MM.1S (cell line): ENCODE measurements around the gene CCDC89.

Experiments used
- DNase-seq: peaks from one replicate; pipeline ENCODE4 v3.0.0-alpha.2; 2015
- H2AFZ ChIP-seq: fragments of 300-600 bp; sonication (generic); 2 replicates; pipeline ENCODE4 v1.6.0; 2016; ENCODE audit warnings: antibody characterized with exemption, low read length
- H3F3A ChIP-seq: fragments of 300-600 bp; sonication (generic); 2 replicates; pipeline ENCODE4 v1.6.1; 2016; ENCODE audit warnings: mild to moderate bottlenecking, antibody characterized with exemption, low read length, moderate library complexity, mixed read lengths; ENCODE audit not compliant: insufficient read depth
- H3K27ac ChIP-seq: fragments of 300-600 bp; sonication (generic); 2 replicates; pipeline ENCODE4 v1.5.1; 2016; ENCODE audit warnings: mild to moderate bottlenecking, low read length
- H3K27me3 ChIP-seq: fragments of 300-600 bp; sonication (generic); replicated peaks from 2 replicates; pipeline ENCODE4 v1.6.0; 2016; ENCODE audit warnings: low read length; ENCODE audit not compliant: insufficient read depth
- H3K36me3 ChIP-seq: fragments of 300-600 bp; sonication (generic); replicated peaks from 2 replicates; pipeline ENCODE4 v1.6.1; 2016; ENCODE audit warnings: mild to moderate bottlenecking, low read length, mixed read lengths; ENCODE audit not compliant: insufficient read depth
- H3K4me1 ChIP-seq: fragments of 300-600 bp; sonication (generic); 2 replicates; pipeline ENCODE4 v1.6.1; 2016; ENCODE audit warnings: low read length, mixed read lengths
- H3K4me2 ChIP-seq: fragments of 300-600 bp; sonication (generic); 2 replicates; pipeline ENCODE4 v1.6.0; 2016; ENCODE audit warnings: low read depth, low read length
- H3K4me3 ChIP-seq: fragments of 300-600 bp; sonication (generic); 2 replicates; pipeline ENCODE4 v1.5.1; 2016; ENCODE audit warnings: low read length, mixed read lengths
- H3K79me2 ChIP-seq: fragments of 300-600 bp; sonication (generic); 2 replicates; pipeline ENCODE4 v1.6.1; 2016; ENCODE audit warnings: mixed run types, low read length, mixed read lengths
- H3K9ac ChIP-seq: fragments of 300-600 bp; sonication (generic); 2 replicates; pipeline ENCODE4 v1.6.1; 2016; ENCODE audit warnings: low read length, mixed read lengths
- H3K9me2 ChIP-seq: fragments of 300-600 bp; sonication (generic); replicated peaks from 2 replicates; pipeline ENCODE4 v1.6.1; 2016; ENCODE audit warnings: mild to moderate bottlenecking, low read length, mixed read lengths; ENCODE audit not compliant: insufficient read depth
- H3K9me3 ChIP-seq: fragments of 300-600 bp; sonication (generic); replicated peaks from 2 replicates; pipeline ENCODE4 v1.6.1; 2016; ENCODE audit warnings: mild to moderate bottlenecking, low read length, mixed read lengths; ENCODE audit not compliant: insufficient read depth
- H4K20me1 ChIP-seq: fragments of 300-600 bp; sonication (generic); 2 replicates; pipeline ENCODE4 v1.6.1; 2016; ENCODE audit warnings: mild to moderate bottlenecking, low read length, moderate library complexity, mixed read lengths; ENCODE audit not compliant: insufficient read depth
- CTCF ChIP-seq: fragments of 300-600 bp; sonication (generic); IDR thresholded peaks from 2 replicates; pipeline ENCODE4 v1.5.1; 2016; ENCODE audit warnings: antibody characterized with exemption, low read length, mixed read lengths
- EZH2 ChIP-seq: fragments of 300-600 bp; sonication (generic); optimal IDR thresholded peaks from 2 replicates; pipeline ENCODE3; 2017; ENCODE audit warnings: low read depth, mild to moderate bottlenecking, antibody characterized with exemption, low read length, mixed read lengths
- EZH2phosphoT487 ChIP-seq: fragments of 300-600 bp; sonication (generic); IDR thresholded peaks from 2 replicates; pipeline ENCODE4 v1.6.1; 2018; ENCODE audit warnings: antibody characterized with exemption, low read length

CCDC89 gene

DNA sequence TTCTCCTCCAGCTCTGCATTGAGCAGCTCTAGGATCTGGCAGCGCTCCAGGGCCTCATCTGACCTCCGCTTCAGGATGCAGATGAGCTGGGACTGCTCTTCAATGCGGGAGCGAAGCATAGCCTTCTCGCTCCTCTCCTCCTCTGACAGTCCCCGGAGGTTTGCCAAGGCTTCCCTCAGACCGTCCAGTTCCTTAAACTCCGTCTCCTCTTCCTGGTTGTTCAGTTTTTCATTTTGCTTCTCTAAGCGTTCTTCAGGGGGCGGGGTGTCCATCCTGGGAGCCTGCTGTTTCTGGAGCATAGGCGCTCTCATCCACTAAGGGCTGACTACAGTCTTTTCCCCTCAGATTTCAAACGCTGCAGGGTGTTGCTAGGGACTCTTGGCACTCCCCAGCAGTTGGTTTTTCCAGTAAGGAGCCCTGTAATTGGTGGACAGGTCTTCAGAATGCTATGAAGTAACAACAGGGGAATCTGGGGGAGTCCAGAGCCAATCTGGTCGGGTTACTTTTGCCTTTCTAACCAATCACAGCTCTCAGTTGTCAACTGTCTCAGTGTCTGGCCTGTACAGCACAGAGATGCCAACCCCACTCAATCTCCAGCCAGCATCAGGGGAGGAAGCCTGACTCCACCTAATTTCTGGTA is at the start of gene CCDC89:
TSS of gene CCDC89 (minus strand) at position 376 of the 640 bp plus-strand sequence. CDS start at position 311, 65 bp downstream.
- no peak within 1 kb of the TSS for H2AFZ ChIP-seq
- no peaks in the 10 kb centered on the region for H3K27me3 ChIP-seq
- H4K20me1 ChIP-seq, result no peaks in the 10 kb centered on the region
- DNase-seq, result no peak
- H3K4me1 ChIP-seq, result no peaks in the 10 kb centered on the region
- H3K4me2 ChIP-seq, result no peak within 1 kb of the TSS
- no peak within 1 kb of the TSS for H3K4me3 ChIP-seq
- TF ChIP-seq EZH2, result no peak
- TF ChIP-seq EZH2phosphoT487, result no peak
- TF ChIP-seq CTCF, result no peak
- no peak within 1 kb of the TSS for H3K9ac ChIP-seq
- H3K9me3 ChIP-seq, result no peaks in the 10 kb centered on the region
- H3K27ac ChIP-seq, result no peak within 1 kb of the TSS
- H3K9me2 ChIP-seq, result no peaks in the 10 kb centered on the region
- no peaks in the 10 kb centered on the region for H3K79me2 ChIP-seq
- H3F3A ChIP-seq, result no peaks in the 10 kb centered on the region
- H3K36me3 ChIP-seq, result no peaks in the 10 kb centered on the region

DNA sequence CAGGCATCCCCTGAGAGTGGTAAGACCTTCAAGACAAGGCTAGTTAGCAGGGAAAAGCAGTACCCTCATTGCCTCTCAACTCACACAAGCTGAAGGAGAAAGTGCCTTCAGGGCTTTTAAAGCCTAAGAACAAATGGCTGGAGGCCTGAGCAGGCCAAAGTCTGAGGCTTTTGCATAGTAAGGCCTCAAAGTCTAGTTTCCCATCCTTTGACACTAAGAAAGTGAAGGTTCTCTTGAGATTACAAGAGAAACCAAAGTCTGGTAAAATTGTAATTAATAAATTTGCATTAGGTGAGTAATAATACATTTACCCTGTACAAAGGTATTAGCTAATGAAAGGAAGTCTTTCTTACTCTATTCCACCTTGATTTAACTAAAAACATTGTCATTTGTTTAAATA is 47.0 kb upstream of the CCDC89 start:
- no peak for DNase-seq
- H3K4me2 ChIP-seq, result no peak overlapping the region
- TF ChIP-seq EZH2phosphoT487 (no peak), EZH2 (no peak), CTCF (no peak)
- no peaks in the 10 kb centered on the region for H3K79me2 ChIP-seq
- no peaks in the 10 kb centered on the region for H3K9me3 ChIP-seq
- no peak overlapping the region for H3K9ac ChIP-seq
- no peaks in the 10 kb centered on the region for H3K9me2 ChIP-seq
- H3K4me3 ChIP-seq, result no peak overlapping the region
- no peak overlapping the region for H3K27ac ChIP-seq
- H4K20me1 ChIP-seq, result no peaks in the 10 kb centered on the region
- no peaks in the 10 kb centered on the region for H3F3A ChIP-seq
- H3K36me3 ChIP-seq, result no peaks in the 10 kb centered on the region
- no peaks in the 10 kb centered on the region for H3K27me3 ChIP-seq
- H3K4me1 ChIP-seq, result no peaks in the 10 kb centered on the region
- H2AFZ ChIP-seq, result no peak overlapping the region

- H3K27ac ChIP-seq, result no peak overlapping the region
- no peak overlapping the region for H3K4me2 ChIP-seq
- H3K36me3 ChIP-seq, result no peaks in the 10 kb centered on the region
- no peak overlapping the region for H3K4me3 ChIP-seq
- H3K79me2 ChIP-seq, result no peaks in the 10 kb centered on the region
- H3K9ac ChIP-seq, result no peak overlapping the region
- H3F3A ChIP-seq, result no peaks in the 10 kb centered on the region
- H3K9me3 ChIP-seq, result no peaks in the 10 kb centered on the region
- H3K27me3 ChIP-seq, result no peaks in the 10 kb centered on the region
- H3K4me1 ChIP-seq, result no peaks in the 10 kb centered on the region
- no peaks in the 10 kb centered on the region for H3K9me2 ChIP-seq
- no peak for DNase-seq
- H4K20me1 ChIP-seq, result no peaks in the 10 kb centered on the region
- no peak overlapping the region for H2AFZ ChIP-seq
- TF ChIP-seq EZH2 (no peak), EZH2phosphoT487 (no peak)
These were observed 40.4 kb upstream of the CCDC89 start for GRCh38 chr11:85726381-85726780.

- Histone ChIP-seq H3K27ac (no peak overlapping the region), H3K79me2 (no peaks in the 10 kb centered on the region), H2AFZ (no peak overlapping the region), H3K27me3 (no peaks in the 10 kb centered on the region), H3F3A (no peaks in the 10 kb centered on the region), H3K4me3 (no peak overlapping the region), H4K20me1 (no peaks in the 10 kb centered on the region), H3K36me3 (no peaks in the 10 kb centered on the region), H3K4me2 (no peak overlapping the region), H3K9me3 (no peaks in the 10 kb centered on the region), H3K4me1 (no peaks in the 10 kb centered on the region), H3K9me2 (no peaks in the 10 kb centered on the region), H3K9ac (no peak overlapping the region)
- no peak for TF ChIP-seq EZH2phosphoT487
- TF ChIP-seq EZH2, result no peak
- no peak for TF ChIP-seq CTCF
- DNase-seq, result no peak
These were observed 39.7 kb upstream of the CCDC89 start for GRCh38 chr11:85725510-85726258.
